ENCODE data around the gene RIMS4.

Gene RIMS4

GRCh38 chr20:44720621-44720996, 89.7 kb downstream of the RIMS4 start:
- Mint-ChIP-seq H3K27ac (no peak overlapping the region), H3K4me1 (no peaks in the 10 kb centered on the region), H3K36me3 (no peaks in the 10 kb centered on the region), H3K27me3 (no peaks in the 10 kb centered on the region), H3K4me3 (no peak overlapping the region), H3K9me3 (no peaks in the 10 kb centered on the region)
- no peak for ATAC-seq

DNA sequence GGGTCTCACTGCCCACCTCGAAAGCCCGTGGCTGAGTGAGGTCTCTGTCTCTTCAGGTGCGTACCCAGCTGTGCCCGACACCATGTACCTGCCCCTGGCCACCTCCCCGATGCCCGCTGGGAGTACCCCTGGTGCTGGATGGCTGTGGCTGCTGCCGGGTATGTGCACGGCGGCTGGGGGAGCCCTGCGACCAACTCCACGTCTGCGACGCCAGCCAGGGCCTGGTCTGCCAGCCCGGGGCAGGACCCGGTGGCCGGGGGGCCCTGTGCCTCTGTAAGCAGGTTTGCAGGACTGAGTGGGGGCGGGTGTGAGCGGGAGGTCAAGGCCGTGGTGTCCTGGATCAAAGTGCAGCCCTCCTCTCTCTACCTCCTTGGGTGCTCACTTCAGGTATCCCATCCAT, 90.5 kb downstream of the RIMS4 start:
- Mint-ChIP-seq H3K9me3 (no peaks in the 10 kb centered on the region), H3K27me3 (no peaks in the 10 kb centered on the region), H3K4me3 (no peak overlapping the region), H3K4me1 (no peaks in the 10 kb centered on the region), H3K27ac (no peak overlapping the region), H3K36me3 (no peaks in the 10 kb centered on the region)
- ATAC-seq, result no peak

DNA sequence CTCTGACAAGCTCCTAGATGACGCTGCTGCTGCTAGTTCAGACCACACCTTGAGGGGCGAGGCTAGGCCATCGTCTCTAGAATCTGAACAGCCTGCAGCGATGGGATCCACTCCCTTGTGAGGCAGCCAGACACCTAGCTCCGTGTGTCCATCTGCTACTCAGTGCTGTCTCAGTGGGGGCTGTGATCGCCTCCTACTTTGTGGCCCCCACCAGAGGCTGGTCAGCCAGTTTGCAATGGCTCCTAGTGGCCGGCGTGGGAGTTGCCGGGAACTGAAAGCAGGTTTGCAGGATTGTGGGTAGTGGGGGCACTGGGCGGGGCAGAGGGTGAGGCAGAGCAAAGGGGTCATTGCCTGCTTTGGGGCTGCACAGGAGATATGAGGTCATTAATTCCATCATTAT, 92.4 kb downstream of the RIMS4 start:
- ATAC-seq, result no peak
- no peaks in the 10 kb centered on the region for H3K36me3 Mint-ChIP-seq
- H3K4me1 Mint-ChIP-seq, result no peaks in the 10 kb centered on the region
- H3K27ac Mint-ChIP-seq, result no peak overlapping the region
- peaks cover 15% of the 10 kb centered on the region for H3K27me3 Mint-ChIP-seq
- no peaks in the 10 kb centered on the region for H3K9me3 Mint-ChIP-seq
- H3K4me3 Mint-ChIP-seq, result no peak overlapping the region

GRCh38 chr20:44716309-44717106, 93.8 kb downstream of the RIMS4 start:
- Mint-ChIP-seq H3K27ac (no peak overlapping the region), H3K27me3 (peaks cover 25% of the 10 kb centered on the region), H3K36me3 (no peaks in the 10 kb centered on the region), H3K4me1 (no peaks in the 10 kb centered on the region), H3K9me3 (no peaks in the 10 kb centered on the region), H3K4me3 (no peak overlapping the region)
- ATAC-seq, result no peak

GRCh38 chr20:44715499-44716308, 94.6 kb downstream of the RIMS4 start:
- peaks cover 30% of the 10 kb centered on the region for H3K27me3 Mint-ChIP-seq
- no peaks in the 10 kb centered on the region for H3K36me3 Mint-ChIP-seq
- H3K4me3 Mint-ChIP-seq, result no peak overlapping the region
- no peaks in the 10 kb centered on the region for H3K4me1 Mint-ChIP-seq
- no peaks in the 10 kb centered on the region for H3K9me3 Mint-ChIP-seq
- no peak for ATAC-seq
- H3K27ac Mint-ChIP-seq, result no peak overlapping the region

GRCh38 chr20:44714701-44715498, 95.4 kb downstream of the RIMS4 start, which contains the start of gene CCN5:
CCN5 (plus strand) TSS chr20:44715369; CDS start chr20:44715391, 22 bp downstream.
- H3K27me3 Mint-ChIP-seq, result peaks cover 30% of the 10 kb centered on the region
- ATAC-seq, result no peak
- H3K4me1 Mint-ChIP-seq, result no peaks in the 10 kb centered on the region
- no peaks in the 10 kb centered on the region for H3K36me3 Mint-ChIP-seq
- no peaks in the 10 kb centered on the region for H3K9me3 Mint-ChIP-seq
- H3K4me3 Mint-ChIP-seq, result no peak within 1 kb of the TSS
- H3K27ac Mint-ChIP-seq, result no peak within 1 kb of the TSS

- no peaks in the 10 kb centered on the region for H3K36me3 Mint-ChIP-seq
- H3K9me3 Mint-ChIP-seq, result no peaks in the 10 kb centered on the region
- no peak overlapping the region for H3K27ac Mint-ChIP-seq
- no peak for ATAC-seq
- H3K4me3 Mint-ChIP-seq, result no peak overlapping the region
- no peaks in the 10 kb centered on the region for H3K4me1 Mint-ChIP-seq
- peaks cover 30% of the 10 kb centered on the region for H3K27me3 Mint-ChIP-seq
Measured at GRCh38 chr20:44714102-44714700, 96.1 kb downstream of the RIMS4 start.

DNA sequence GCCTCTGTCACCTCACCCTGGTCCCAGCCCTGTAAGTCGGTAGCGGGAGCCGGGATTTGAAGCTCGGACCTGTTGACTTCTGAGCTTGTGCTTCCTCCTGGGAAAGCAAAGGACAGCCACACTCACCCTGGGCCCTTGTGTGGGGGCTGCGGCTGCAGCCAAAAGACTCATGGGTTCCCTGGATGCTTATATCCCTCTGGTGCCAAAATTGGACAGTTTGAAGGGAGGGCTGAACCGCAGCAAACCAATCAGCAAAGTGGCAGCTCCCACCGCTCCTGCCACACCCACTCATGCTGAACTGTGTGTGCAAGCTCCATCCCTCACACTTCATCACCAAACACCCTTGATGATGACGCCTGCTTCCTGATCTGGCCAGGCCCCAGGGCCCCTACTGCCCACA, 99.1 kb downstream of the RIMS4 start:
- Mint-ChIP-seq H3K27ac (no peak overlapping the region), H3K4me3 (no peak overlapping the region), H3K36me3 (no peaks in the 10 kb centered on the region), H3K9me3 (no peaks in the 10 kb centered on the region), H3K4me1 (no peaks in the 10 kb centered on the region), H3K27me3 (peaks cover 30% of the 10 kb centered on the region)
- ATAC-seq, result no peak

GRCh38 chr20:44709797-44710196, 100.5 kb downstream of the RIMS4 start:
- Mint-ChIP-seq H3K27ac (no peak overlapping the region), H3K27me3 (peaks cover 38% of the 10 kb centered on the region), H3K9me3 (no peaks in the 10 kb centered on the region), H3K4me3 (no peak overlapping the region), H3K36me3 (no peaks in the 10 kb centered on the region), H3K4me1 (no peaks in the 10 kb centered on the region)
- ATAC-seq, result no peak

DNA sequence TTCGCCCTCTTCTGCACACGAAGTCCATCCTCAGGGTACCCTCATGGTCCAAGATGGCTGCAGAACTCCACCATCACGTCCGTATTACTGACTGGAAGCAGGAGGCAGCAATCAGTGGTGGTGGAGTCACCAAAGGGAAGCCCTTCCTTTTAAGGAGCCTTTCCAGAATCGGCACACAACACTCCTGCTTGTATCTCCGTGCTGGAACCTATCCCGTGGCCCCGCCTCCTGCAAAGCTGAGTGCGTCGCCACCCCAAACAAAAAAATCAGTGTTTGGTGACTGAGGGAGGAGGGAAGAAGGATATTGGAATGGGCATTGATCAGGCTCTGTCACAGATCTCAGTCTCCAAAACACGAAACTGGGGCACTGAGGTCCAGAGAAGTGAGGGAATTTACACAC, 101.0 kb downstream of the RIMS4 start:
- no peak overlapping the region for H3K27ac Mint-ChIP-seq
- no peak overlapping the region for H3K4me3 Mint-ChIP-seq
- no peak for ATAC-seq
- no peaks in the 10 kb centered on the region for H3K36me3 Mint-ChIP-seq
- no peaks in the 10 kb centered on the region for H3K9me3 Mint-ChIP-seq
- peaks cover 34% of the 10 kb centered on the region for H3K27me3 Mint-ChIP-seq
- H3K4me1 Mint-ChIP-seq, result no peaks in the 10 kb centered on the region

- H3K36me3 Mint-ChIP-seq, result no peaks in the 10 kb centered on the region
- no peak overlapping the region for H3K27ac Mint-ChIP-seq
- no peaks in the 10 kb centered on the region for H3K9me3 Mint-ChIP-seq
- peaks cover 19% of the 10 kb centered on the region for H3K27me3 Mint-ChIP-seq
- no peak for ATAC-seq
- H3K4me3 Mint-ChIP-seq, result no peak overlapping the region
- H3K4me1 Mint-ChIP-seq, result peaks cover 14% of the 10 kb centered on the region
Measured at GRCh38 chr20:44707018-44707579, 103.2 kb downstream of the RIMS4 start.

DNA sequence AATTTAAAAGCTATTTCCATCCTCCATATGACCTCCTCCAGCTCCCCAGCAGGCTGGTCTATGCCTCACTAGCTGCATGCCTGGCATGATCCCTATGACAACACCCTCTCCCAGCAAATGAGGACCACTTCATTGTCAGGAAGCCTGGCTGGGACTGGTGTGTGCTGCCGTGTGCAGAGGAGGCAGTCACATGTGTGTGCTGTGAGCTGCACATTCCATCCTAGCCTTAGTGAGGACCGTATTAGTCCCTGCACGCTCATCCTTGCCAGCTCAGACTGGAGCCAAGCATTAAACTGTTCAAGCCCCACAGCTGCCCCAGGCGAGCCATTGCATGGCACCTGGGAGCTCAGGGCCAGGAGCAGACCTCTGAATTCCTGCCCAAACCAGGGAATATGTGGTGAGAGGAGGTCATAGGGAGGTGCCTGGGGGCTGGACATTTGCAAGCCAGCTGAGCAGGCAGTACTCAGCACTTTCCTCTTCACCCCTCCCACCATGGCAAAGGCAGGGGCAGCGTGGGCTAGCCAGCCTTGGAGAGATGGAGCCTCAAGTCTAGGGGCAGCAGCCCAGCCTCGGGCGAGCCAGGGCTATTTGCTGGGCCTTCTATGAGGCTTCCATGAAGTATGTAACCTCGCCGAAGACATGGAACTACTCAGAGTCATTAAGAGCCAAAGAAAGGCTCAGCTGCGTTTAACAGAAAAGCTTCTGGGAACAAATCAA, 103.9 kb downstream of the RIMS4 start:
- no peak overlapping the region for H3K4me3 Mint-ChIP-seq
- no peaks in the 10 kb centered on the region for H3K36me3 Mint-ChIP-seq
- peaks cover 14% of the 10 kb centered on the region for H3K4me1 Mint-ChIP-seq
- H3K27me3 Mint-ChIP-seq, result peaks cover 17% of the 10 kb centered on the region
- no peaks in the 10 kb centered on the region for H3K9me3 Mint-ChIP-seq
- ATAC-seq, result no peak
- H3K27ac Mint-ChIP-seq, result no peak overlapping the region

- no peak overlapping the region for H3K27ac Mint-ChIP-seq
- H3K36me3 Mint-ChIP-seq, result no peaks in the 10 kb centered on the region
- ATAC-seq, result no peak
- no peak overlapping the region for H3K4me3 Mint-ChIP-seq
- H3K27me3 Mint-ChIP-seq, result peaks cover 22% of the 10 kb centered on the region
- peaks cover 14% of the 10 kb centered on the region for H3K4me1 Mint-ChIP-seq
- H3K9me3 Mint-ChIP-seq, result no peaks in the 10 kb centered on the region
Measured at GRCh38 chr20:44705364-44706094, 104.8 kb downstream of the RIMS4 start.

DNA sequence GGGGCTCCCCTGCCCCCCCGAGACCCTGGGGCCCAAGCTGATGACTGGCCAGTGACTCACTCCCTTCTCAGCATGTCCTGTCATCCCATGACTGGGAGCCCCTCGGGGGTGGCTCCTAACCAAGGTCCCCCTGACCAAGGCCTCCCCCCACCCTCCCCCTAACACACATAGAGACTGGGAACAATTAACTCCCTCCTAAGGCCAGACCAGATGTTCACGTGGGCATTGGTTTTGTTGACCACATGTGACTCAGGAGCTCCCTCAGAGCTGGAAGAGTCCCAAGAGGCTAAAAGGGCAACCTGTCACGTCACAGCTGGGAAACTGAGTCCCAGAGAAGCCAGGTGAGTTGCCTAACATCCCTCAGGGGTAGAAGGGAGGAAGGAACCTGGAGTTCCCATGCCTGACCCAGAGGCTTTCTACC, 105.8 kb downstream of the RIMS4 start:
- H3K4me3 Mint-ChIP-seq, result no peak overlapping the region
- no peak overlapping the region for H3K27ac Mint-ChIP-seq
- H3K4me1 Mint-ChIP-seq, result peaks cover 14% of the 10 kb centered on the region
- peaks cover 31% of the 10 kb centered on the region for H3K27me3 Mint-ChIP-seq
- ATAC-seq, result no peak
- H3K9me3 Mint-ChIP-seq, result no peaks in the 10 kb centered on the region
- no peaks in the 10 kb centered on the region for H3K36me3 Mint-ChIP-seq
